HG03460 (cell line): Measurements from ENCODE around the gene RERE.
"Not testable (repeated sequence)": the region's sequence is repeated elsewhere in the genome, so short reads cannot be mapped to it uniquely, and the experiment has no call there.

Experiments used
- ATAC-seq: cut with Tn5 transposase; IDR thresholded peaks from one replicate; pipeline ENCODE4 v1.9.1; 2021; ENCODE audit not compliant: unreplicated experiment

RERE gene

GRCh38 chr1:8619419-8619818 lies 198.0 kb downstream of the RERE start:
- not testable (repeated sequence) for ATAC-seq

GRCh38 chr1:8616791-8617190 lies 200.6 kb downstream of the RERE start:
- ATAC-seq = not testable (repeated sequence)

- not testable (repeated sequence) for ATAC-seq
Observed at GRCh38 chr1:8611634-8612515, 205.6 kb downstream of the RERE start.

- ATAC-seq = no peak
Observed at GRCh38 chr1:8607906-8608305, 209.5 kb downstream of the RERE start.

GRCh38 chr1:8604041-8604945 lies 213.1 kb downstream of the RERE start:
- ATAC-seq = peak; percentile 81

- ATAC-seq = no peak
Observed at GRCh38 chr1:8603220-8603616, 214.2 kb downstream of the RERE start.

GRCh38 chr1:8602471-8603219 lies 214.8 kb downstream of the RERE start:
- ATAC-seq = no peak

GRCh38 chr1:8600336-8600735 lies 217.1 kb downstream of the RERE start:
- no peak for ATAC-seq

- ATAC-seq = no peak
Observed at GRCh38 chr1:8599646-8600212, 217.7 kb downstream of the RERE start.

GRCh38 chr1:8598783-8599182 lies 218.7 kb downstream of the RERE start:
- no peak for ATAC-seq

GRCh38 chr1:8598060-8598724 lies 219.2 kb downstream of the RERE start:
- ATAC-seq = no peak

GRCh38 chr1:8597455-8597854 lies 220.0 kb downstream of the RERE start:
- ATAC-seq = no peak

- ATAC-seq = no peak
Observed at GRCh38 chr1:8595941-8596340, 221.5 kb downstream of the RERE start.

- ATAC-seq = no peak
Observed at GRCh38 chr1:8595332-8595731, 222.1 kb downstream of the RERE start.

GRCh38 chr1:8593292-8593691 lies 224.1 kb downstream of the RERE start:
- ATAC-seq = not testable (repeated sequence)

GRCh38 chr1:8591569-8591968 lies 225.9 kb downstream of the RERE start:
- ATAC-seq = no peak

- ATAC-seq = no peak
Observed at GRCh38 chr1:8590721-8591351, 226.6 kb downstream of the RERE start.

- no peak for ATAC-seq
Observed at GRCh38 chr1:8589571-8589970, 227.9 kb downstream of the RERE start.

GRCh38 chr1:8587784-8588183 lies 229.7 kb downstream of the RERE start:
- no peak for ATAC-seq

- ATAC-seq = no peak
Observed at GRCh38 chr1:8586438-8586837, 231.0 kb downstream of the RERE start.
